GM18526 (cell line): ENCODE data around the gene CTDSPL.

Experiments used
- POLR2A ChIP-seq: IDR thresholded peaks from 3 replicates; pipeline ENCODE4 v1.6.1; 2011; ENCODE audit not compliant: insufficient read length; ENCODE audit errors: extremely low read depth

The CTDSPL gene

GRCh38 chr3:38009807-38010591 lies 148.3 kb downstream of the CTDSPL start:
- TF ChIP-seq POLR2A: no peak

GRCh38 chr3:38011111-38011510 lies 149.4 kb downstream of the CTDSPL start:
- TF ChIP-seq POLR2A: no peak

- TF ChIP-seq POLR2A: no peak
Measured at GRCh38 chr3:38015485-38015884, 153.8 kb downstream of the CTDSPL start.

GRCh38 chr3:38015984-38016383 lies 154.3 kb downstream of the CTDSPL start:
- TF ChIP-seq POLR2A: no peak

GRCh38 chr3:38016410-38016809 lies 154.7 kb downstream of the CTDSPL start:
- no peak for TF ChIP-seq POLR2A

GRCh38 chr3:38016847-38017444 lies 155.3 kb downstream of the CTDSPL start:
- no peak for TF ChIP-seq POLR2A

- no peak for TF ChIP-seq POLR2A
Measured at GRCh38 chr3:38017445-38018295, 156.0 kb downstream of the CTDSPL start.

GRCh38 chr3:38018296-38019266 lies 156.9 kb downstream of the CTDSPL start:
- TF ChIP-seq POLR2A: no peak

- TF ChIP-seq POLR2A: no peak
Measured at GRCh38 chr3:38019658-38020341, 158.1 kb downstream of the CTDSPL start.

- TF ChIP-seq POLR2A: no peak
Measured at GRCh38 chr3:38020342-38020726, 158.7 kb downstream of the CTDSPL start.

- no peak for TF ChIP-seq POLR2A
Measured at GRCh38 chr3:38021196-38021595, 159.5 kb downstream of the CTDSPL start.

GRCh38 chr3:38022301-38022700 lies 160.6 kb downstream of the CTDSPL start:
- no peak for TF ChIP-seq POLR2A

- no peak for TF ChIP-seq POLR2A
Measured at GRCh38 chr3:38022896-38023709, 161.4 kb downstream of the CTDSPL start.

- no peak for TF ChIP-seq POLR2A
Measured at GRCh38 chr3:38026856-38027255, 165.2 kb downstream of the CTDSPL start.
